ENCODE measurements around the gene SRSF7. TPM values are rescaled to one million over a fixed set of nuclear protein-coding genes. Genes with fewer than 3 reads are reported as not detected.

Gene SRSF7
- total RNA-seq, 4 donors from 2014 or later = 21.5 to 51.4 (median 34.1) TPM

- Histone ChIP-seq H3K4me3 (no peak overlapping the region), H3K27me3 (no peaks in the 10 kb centered on the region), H3K36me3 (peaks cover 0 to 62% of the 10 kb centered on the region in 2 donors), H3K4me1 (peaks cover 24 to 48% of the 10 kb centered on the region in 2 donors), H3K9me3 (no peaks in the 10 kb centered on the region), H3K27ac (peak overlapping the region in 1 of 4 donors; percentile 37)
- no peak for TF ChIP-seq POLR2A (IDR thresholded peaks at IDR 0.05)
- TF ChIP-seq, protein P1, sequence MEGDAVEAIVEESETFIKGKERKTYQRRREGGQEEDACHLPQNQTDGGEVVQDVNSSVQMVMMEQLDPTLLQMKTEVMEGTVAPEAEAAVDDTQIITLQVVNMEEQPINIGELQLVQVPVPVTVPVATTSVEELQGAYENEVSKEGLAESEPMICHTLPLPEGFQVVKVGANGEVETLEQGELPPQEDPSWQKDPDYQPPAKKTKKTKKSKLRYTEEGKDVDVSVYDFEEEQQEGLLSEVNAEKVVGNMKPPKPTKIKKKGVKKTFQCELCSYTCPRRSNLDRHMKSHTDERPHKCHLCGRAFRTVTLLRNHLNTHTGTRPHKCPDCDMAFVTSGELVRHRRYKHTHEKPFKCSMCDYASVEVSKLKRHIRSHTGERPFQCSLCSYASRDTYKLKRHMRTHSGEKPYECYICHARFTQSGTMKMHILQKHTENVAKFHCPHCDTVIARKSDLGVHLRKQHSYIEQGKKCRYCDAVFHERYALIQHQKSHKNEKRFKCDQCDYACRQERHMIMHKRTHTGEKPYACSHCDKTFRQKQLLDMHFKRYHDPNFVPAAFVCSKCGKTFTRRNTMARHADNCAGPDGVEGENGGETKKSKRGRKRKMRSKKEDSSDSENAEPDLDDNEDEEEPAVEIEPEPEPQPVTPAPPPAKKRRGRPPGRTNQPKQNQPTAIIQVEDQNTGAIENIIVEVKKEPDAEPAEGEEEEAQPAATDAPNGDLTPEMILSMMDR (IDR thresholded peaks at IDR 0.05 in 4 of 5, conservative IDR thresholded peaks at IDR 0.05 in 1 of 5) = no peak
- in situ Hi-C loops (cut with MboI; ENCODE audit: low sequenced_read_pairs in 4 of 4) (loop anchor here (5.0 to 25.0 kb wide), 4 partner anchors 150 to 432 kb away; partner anchors contain the start of gene ATL2 (in 1 of the 4)), intact Hi-C loops (cut with DNase I; ENCODE audit: low total_unique reads) (loop anchor here (5.0 kb wide), 2 partner anchors 77 to 207 kb away; partner anchors contain the start of gene GALM)
- no peak for ATAC-seq
- DNase-seq = no peak
These were observed 6.8 kb downstream of the SRSF7 start for GRCh38 chr2:38744399-38744780.

DNA sequence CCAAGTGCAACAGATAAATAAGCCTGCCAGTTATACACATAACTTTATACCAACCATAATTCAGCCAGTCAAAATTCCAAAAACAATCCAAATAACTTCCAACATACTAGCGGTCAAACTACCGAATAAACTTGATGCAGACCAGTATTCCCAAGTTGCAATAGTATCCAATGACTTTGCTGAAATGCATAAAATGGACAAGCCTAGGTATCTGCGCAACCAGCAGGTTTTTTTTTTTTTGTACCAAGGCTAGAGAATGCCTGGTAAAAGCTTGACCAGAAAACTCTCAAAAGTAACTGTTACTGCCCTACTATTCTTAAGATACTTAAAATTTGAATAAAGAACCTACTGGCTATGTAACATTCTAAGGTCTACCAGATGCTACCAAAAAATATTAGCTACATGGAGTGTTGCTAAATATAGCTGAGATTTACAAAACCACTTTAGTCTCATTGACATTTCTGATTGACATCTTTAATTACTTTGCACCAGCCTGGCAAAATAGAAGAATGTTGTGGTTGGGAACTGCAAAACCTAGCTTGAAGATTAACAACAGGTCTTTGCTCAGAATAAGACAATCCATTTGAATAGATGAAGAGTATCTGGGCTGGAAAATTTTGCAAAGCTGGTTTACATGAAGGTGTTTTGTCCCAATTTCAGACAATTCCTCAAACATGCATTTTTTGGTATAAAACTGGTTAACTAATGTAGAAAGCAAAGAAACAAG, 7.3 kb downstream of the SRSF7 start:
- no peak for TF ChIP-seq POLR2A (IDR thresholded peaks at IDR 0.05)
- TF ChIP-seq, protein P1 (IDR thresholded peaks at IDR 0.05 in 4 of 5, conservative IDR thresholded peaks at IDR 0.05 in 1 of 5) = no peak
- in situ Hi-C loops (cut with MboI; ENCODE audit: low sequenced_read_pairs in 4 of 4) = loop anchor here (5.0 to 25.0 kb wide), 4 partner anchors 149 to 432 kb away; partner anchors contain the start of gene ATL2 (in 1 of the 4)
- no peak overlapping the region for H3K4me3 ChIP-seq
- H3K27me3 ChIP-seq = no peaks in the 10 kb centered on the region
- peak overlapping the region in 2 of 4 donors; percentile 24 to 37 for H3K27ac ChIP-seq
- H3K9me3 ChIP-seq = no peaks in the 10 kb centered on the region
- DNase-seq (no peak), ATAC-seq (no peak)
- H3K4me1 ChIP-seq = peaks cover 20 to 43% of the 10 kb centered on the region in 2 donors
- intact Hi-C loops (cut with DNase I; ENCODE audit: low total_unique reads) = loop anchor here (5.0 kb wide), 2 partner anchors 77 to 207 kb away; partner anchors contain the start of gene GALM
- H3K36me3 ChIP-seq = peaks cover 0 to 59% of the 10 kb centered on the region in 2 donors

DNA sequence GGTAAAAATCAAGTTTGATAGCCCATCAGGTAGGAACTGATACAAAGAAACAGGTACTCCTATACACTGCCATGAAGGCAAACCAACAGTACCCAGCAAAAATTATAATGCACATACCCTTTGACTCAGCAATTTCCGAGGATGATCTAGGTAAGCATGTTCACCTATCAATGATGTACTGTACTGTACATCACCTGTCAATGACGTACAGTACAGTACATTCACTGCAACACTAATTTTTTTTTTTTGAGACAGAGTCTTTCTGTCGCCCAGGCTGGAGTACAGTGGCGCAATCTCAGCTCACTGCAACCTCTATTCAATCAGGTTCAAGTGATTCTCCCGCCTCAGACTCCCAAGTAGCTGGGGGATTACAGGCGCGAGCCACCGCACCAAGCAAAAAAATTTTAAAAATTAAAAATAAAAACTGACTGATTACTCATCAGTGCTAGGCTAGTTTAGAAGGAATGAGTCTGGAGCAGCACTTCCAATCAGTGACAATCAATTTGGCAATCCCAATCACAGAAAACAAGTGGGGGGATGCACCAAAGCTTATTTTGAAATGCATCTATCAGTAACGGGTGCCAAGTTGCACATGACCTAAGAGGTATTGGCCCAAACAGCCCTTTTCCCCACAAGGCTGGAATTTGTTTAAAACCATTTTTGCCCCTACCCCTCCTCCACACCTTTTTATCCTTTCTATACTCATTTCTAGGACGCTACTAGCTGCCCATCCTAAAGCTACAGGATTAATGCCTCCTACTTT, 8.2 kb downstream of the SRSF7 start:
- Histone ChIP-seq H3K4me3 (no peak overlapping the region), H3K36me3 (peaks cover 0 to 59% of the 10 kb centered on the region in 2 donors), H3K27me3 (no peaks in the 10 kb centered on the region), H3K9me3 (no peaks in the 10 kb centered on the region), H3K27ac (peak overlapping the region in 1 of 4 donors; percentile 37), H3K4me1 (peaks cover 19 to 40% of the 10 kb centered on the region in 2 donors)
- intact Hi-C loops (cut with DNase I; ENCODE audit: low total_unique reads) (loop anchor here (5.0 kb wide), 2 partner anchors 76 to 206 kb away; partner anchors contain the start of gene GALM), in situ Hi-C loops (cut with MboI; ENCODE audit: low sequenced_read_pairs in 4 of 4) (loop anchor here (5.0 to 25.0 kb wide), 4 partner anchors 148 to 431 kb away; partner anchors contain the start of gene ATL2 (in 1 of the 4))
- DNase-seq (no peak), ATAC-seq (no peak)
- TF ChIP-seq, protein P1 (IDR thresholded peaks at IDR 0.05 in 4 of 5, conservative IDR thresholded peaks at IDR 0.05 in 1 of 5) = no peak
- TF ChIP-seq POLR2A (IDR thresholded peaks at IDR 0.05) = no peak

- ATAC-seq (peak in 1 of 2 donors; percentile 39), DNase-seq (no peak)
- no peaks in the 10 kb centered on the region for H3K9me3 ChIP-seq
- intact Hi-C loops (cut with DNase I; ENCODE audit: low total_unique reads) = loop anchor here (2.0 to 5.0 kb wide), 3 partner anchors 74 to 204 kb away; partner anchors contain the start of gene GALM
- peaks cover 8 to 28% of the 10 kb centered on the region in 2 donors for H3K4me1 ChIP-seq
- H3K27me3 ChIP-seq = no peaks in the 10 kb centered on the region
- TF ChIP-seq, protein P1 (IDR thresholded peaks at IDR 0.05 in 4 of 5, conservative IDR thresholded peaks at IDR 0.05 in 1 of 5) = peak; percentile 55 to 78 (median 67)
- TF ChIP-seq POLR2A (IDR thresholded peaks at IDR 0.05) = no peak
- in situ Hi-C loops (cut with MboI; ENCODE audit: low sequenced_read_pairs in 4 of 4) = loop anchor here (5.0 to 25.0 kb wide), 4 partner anchors 146 to 429 kb away; partner anchors contain the start of gene ATL2 (in 1 of the 4)
- peaks cover 0 to 55% of the 10 kb centered on the region in 2 donors for H3K36me3 ChIP-seq
- H3K4me3 ChIP-seq = no peak overlapping the region
- H3K27ac ChIP-seq = peak overlapping the region; percentile 25 to 77 (median 52)
These were observed 10.1 kb downstream of the SRSF7 start for GRCh38 chr2:38740851-38741731.
